K562 (cell line): Measurements from ENCODE around the gene PPP2R2B. TPM values are rescaled to one million over a fixed set of nuclear protein-coding genes. Genes with fewer than 3 reads are reported as not detected.

ENCODE experiments used
- ATAC-seq: fragments of 200-7000 bp; cut with Tn5 transposase; 3 replicates; pipeline ENCODE4 v1.9.1; 2020; ENCODE audit warnings: moderate library complexity
- BruUV-seq: library from RNA; stranded (reverse); fragments of 400-500 nt; replicated peaks from 2 replicates; lab custom pipeline; 2021; lab: Mats Ljungman, UMichigan
- CTCF ChIA-PET: fragments of 300-600 bp; formaldehyde crosslinking; extraction: SDS; loops from one replicate; lab custom pipeline; 2021; ENCODE audit warnings: low intra/inter-chr PET ratio; lab: Yijun Ruan, JAX
- POLR2A ChIA-PET: fragments of 300-600, 350-650 bp; sonication (Branson Sonifier 250); formaldehyde crosslinking; extraction: SDS; loops from one replicate; lab custom pipeline; 2021; ENCODE audit warnings: antibody characterized with exemption, inconsistent platforms; lab: Yijun Ruan, JAX
- DNase-seq, 4 experiments: peaks; one replicate each; pipeline versions ENCODE4 v3.0.0 to v3.0.0-alpha.2; 2011 to 2018; ENCODE audit warnings: low spot score in 3 of 4, mixed read lengths in 3 of 4; ENCODE audit errors: extremely low read depth in 1 of 4
- FAIRE-seq: peaks from 2 replicates; lab custom pipeline; 2011; peaks lifted over from hg19 to GRCh38; lab: Jason Lieb, UNC
- H2AFZ ChIP-seq: 2 replicates; pipeline ENCODE4 v1.6.0; 2011; ENCODE audit warnings: low read depth, low read length, control low read depth, inconsistent platforms
- H3K27ac ChIP-seq: fragments of 200-600 bp; 3 replicates; pipeline ENCODE4 v1.8.0; 2011; ENCODE audit warnings: low read depth, mild to moderate bottlenecking, control low read depth, inconsistent platforms, low read length, moderate library complexity, mixed read lengths; ENCODE audit errors: extremely low read depth
- H3K27me3 ChIP-seq, 2 experiments: fragments of 300-600 bp in 1 of 2; 2 replicates in 1 of 2; 3 replicates in 1 of 2; pipeline versions ENCODE4 v1.6.0 to v1.8.0; 2011; ENCODE audit warnings: inconsistent platforms in 2 of 2, low read length in 2 of 2, mild to moderate bottlenecking in 1 of 2, mixed read lengths in 1 of 2, moderate library complexity in 1 of 2; ENCODE audit not compliant: control insufficient read depth in 2 of 2, insufficient read depth in 2 of 2
- H3K36me3 ChIP-seq: fragments of 300-600 bp; 3 replicates; pipeline ENCODE4 v1.8.0; 2011; ENCODE audit warnings: mild to moderate bottlenecking, low read length, inconsistent platforms; ENCODE audit not compliant: control insufficient read depth, insufficient read depth
- H3K4me1 ChIP-seq, 2 experiments: fragments of 200-600 bp in 1 of 2; replicated peaks in 1 of 2; 2 replicates in 1 of 2; 3 replicates in 1 of 2; pipeline versions ENCODE4 v1.5.1 to v1.8.0; 2011; ENCODE audit warnings: inconsistent platforms in 2 of 2, low read length in 2 of 2, mild to moderate bottlenecking in 1 of 2, mixed read lengths in 1 of 2, moderate library complexity in 1 of 2; ENCODE audit not compliant: control insufficient read depth in 2 of 2, insufficient read depth in 2 of 2
- H3K4me2 ChIP-seq: 2 replicates; pipeline ENCODE4 v1.6.1; 2011; ENCODE audit warnings: low read length, control low read depth, inconsistent platforms, mixed read lengths; ENCODE audit not compliant: insufficient read depth
- H3K4me3 ChIP-seq: fragments of 200-600 bp; sonication (generic), shearing (Covaris generic); 2 replicates; pipeline ENCODE4 v1.5.1; 2016; ENCODE audit warnings: control low read depth, inconsistent platforms
- H3K79me2 ChIP-seq: fragments of 200-600 bp; 3 replicates; pipeline ENCODE4 v1.8.0; 2011; ENCODE audit warnings: low read length, inconsistent platforms; ENCODE audit not compliant: control insufficient read depth, insufficient read depth
- H3K9ac ChIP-seq, 2 experiments: 2 replicates each; pipeline versions ENCODE4 v1.6.0 to v1.6.1; 2011; ENCODE audit warnings: low read depth in 2 of 2, low read length in 2 of 2, control low read depth in 1 of 2, inconsistent platforms in 1 of 2, mild to moderate bottlenecking in 1 of 2, mixed read lengths in 1 of 2; ENCODE audit not compliant: insufficient read depth in 1 of 2
- H3K9me1 ChIP-seq: one replicate; pipeline ENCODE4 v1.6.0; 2011; ENCODE audit warnings: inconsistent platforms, mild to moderate bottlenecking, low read length, moderate library complexity; ENCODE audit not compliant: control insufficient read depth, insufficient read depth
- H3K9me3 ChIP-seq: replicated peaks from 2 replicates; pipeline ENCODE4 v1.5.1; 2011; ENCODE audit warnings: low read depth, low read length, inconsistent platforms; ENCODE audit not compliant: control insufficient read depth, insufficient read depth
- H4K20me1 ChIP-seq: replicated peaks from 2 replicates; pipeline ENCODE4 v1.6.1; 2011; ENCODE audit warnings: low read length, inconsistent platforms, mixed read lengths; ENCODE audit not compliant: control insufficient read depth, insufficient read depth
- CEBPB ChIP-seq: fragments of 450-650 bp; IDR thresholded peaks from 2 replicates; pipeline ENCODE4 v1.6.1; 2016; ENCODE audit warnings: missing genetic modification characterization, missing compliant biosample characterization
- ELF1 ChIP-seq: fragments of 200-800 bp; sonication (Bioruptor generic); IDR thresholded peaks from 2 replicates; pipeline ENCODE4 v1.6.1; 2016; ENCODE audit warnings: missing genetic modification characterization, missing compliant biosample characterization
- ERF ChIP-seq: fragments of 450-650 bp; formaldehyde crosslinking; IDR thresholded peaks from 2 replicates; pipeline ENCODE4 v1.4.0; 2020; ENCODE audit warnings: mild to moderate bottlenecking, mixed read lengths
- ESRRB ChIP-seq: fragments of 250-450 bp; sonication (Bioruptor Pico); IDR thresholded peaks from 2 replicates; pipeline ENCODE4 v1.5.0; 2020; ENCODE audit warnings: mild to moderate bottlenecking, moderate library complexity, borderline replicate concordance
- IRF1 ChIP-seq: sonication (generic); formaldehyde crosslinking; IDR thresholded peaks from 2 replicates; pipeline ENCODE4 v1.8.0; 2022; ENCODE audit warnings: missing genetic modification reagents, mild to moderate bottlenecking, borderline replicate concordance
- MEIS2 ChIP-seq: fragments of 450-650 bp; IDR thresholded peaks from 2 replicates; pipeline ENCODE4 v1.6.1; 2014; ENCODE audit warnings: mild to moderate bottlenecking; ENCODE audit not compliant: partially characterized antibody
- PCBP1 ChIP-seq: fragments of 200-400 bp; formaldehyde crosslinking; IDR thresholded peaks from 2 replicates; pipeline ENCODE4 v1.6.1; 2018; ENCODE audit warnings: mild to moderate bottlenecking, low read depth, low read length; ENCODE audit not compliant: poor library complexity, severe bottlenecking
- PREB ChIP-seq: sonication (generic); formaldehyde crosslinking; IDR thresholded peaks from 2 replicates; pipeline ENCODE4 v1.8.1; 2023; ENCODE audit warnings: mild to moderate bottlenecking, missing genetic modification reagents
- YBX1 ChIP-seq: fragments of 450-650 bp; IDR thresholded peaks from 2 replicates; pipeline ENCODE4 v1.7.1; 2016; ENCODE audit warnings: mild to moderate bottlenecking
- ZBTB49 ChIP-seq: sonication (generic); formaldehyde crosslinking; IDR thresholded peaks from 2 replicates; pipeline ENCODE4 v1.8.0; 2022; ENCODE audit warnings: missing genetic modification reagents, mild to moderate bottlenecking, borderline replicate concordance
- ZBTB8A ChIP-seq: fragments of 450-650 bp; IDR thresholded peaks from 2 replicates; pipeline ENCODE4 v1.6.1; 2018; ENCODE audit warnings: mild to moderate bottlenecking, moderate library complexity; ENCODE audit not compliant: partially characterized antibody
- ZNF778 ChIP-seq: fragments of 450-650 bp; formaldehyde crosslinking; IDR thresholded peaks from 2 replicates; pipeline ENCODE4 v1.4.0; 2020; ENCODE audit warnings: mild to moderate bottlenecking, moderate library complexity
- WGBS: fragments of 100-300 bp; shearing (Covaris generic); methylation state at CpG from one replicate; pipeline ENCODE4 v1.1.6; 2016; ENCODE audit warnings: low coverage, mixed read lengths; ENCODE audit not compliant: insufficient coverage; ENCODE audit errors: missing lambda C conversion rate; 5-methylcytosine and 5-hydroxymethylcytosine counted together
- in situ Hi-C: fragments of 300-500 bp; cut with MboI; formaldehyde crosslinking; loops from 4 replicates; pipeline ENCODE4 v1.15.0; 2018; ENCODE audit warnings: inconsistent platforms, mixed read lengths
- intact Hi-C: fragments of 100-400 bp; cut with micrococcal nuclease; formaldehyde crosslinking; loops from 2 replicates; pipeline ENCODE4 v1.14.2; 2022
- polyA plus RNA-seq, 8 experiments: library from polyadenylated mRNA; depleted of rRNA in 4 of 8; stranded (reverse) in 5 of 8; unstranded in 3 of 8; fragments of >200 nt; fragmentation: Nextera tagmentation in 2 of 8; fragmentation: Illumina TruSeq in 1 of 8; extraction: Ambion mirVana in 2 of 8; extraction: Trizol in 1 of 8; gene quantifications; 2 replicates each; pipeline versions ENCODE4 v1.2.1 to v1.2.3, GENCODE V29; 2011 to 2014; ENCODE audit warnings: inconsistent platforms in 1 of 8, missing spikeins in 1 of 8
- total RNA-seq, 7 experiments: library from RNA; depleted of rRNA in 6 of 7; stranded (reverse); fragments of >200 nt in 6 of 7; fragmentation: Illumina TruSeq in 2 of 7; extraction: Trizol in 2 of 7; gene quantifications; 2 replicates each; pipeline versions ENCODE4 v1.2.1 to v1.2.3, GENCODE V29; 2011 to 2021; ENCODE audit warnings: low replicate concordance in 1 of 7

Gene PPP2R2B
- total and polyA plus RNA-seq, 9 of the 15 experiments (the other 6 are each of a cell fraction or from before 2014, with no cell fraction given): not detected

GRCh38 chr5:146561711-146562110, 316.8 kb downstream of the PPP2R2B start:
- Histone ChIP-seq H3K4me2 (no peak overlapping the region), H3K4me1 (no peaks in the 10 kb centered on the region), H3K79me2 (no peaks in the 10 kb centered on the region), H3K9me1 (no peaks in the 10 kb centered on the region), H3K9ac (no peak overlapping the region), H3K4me3 (no peak overlapping the region), H3K27ac (no peak overlapping the region), H3K9me3 (no peaks in the 10 kb centered on the region), H3K36me3 (no peaks in the 10 kb centered on the region), H3K27me3 (no peaks in the 10 kb centered on the region), H2AFZ (no peak overlapping the region), H4K20me1 (no peaks in the 10 kb centered on the region)
- no TSS peak for BruUV-seq
- TF ChIP-seq ESRRB (CRISPR knock-in tag) (no peak), ERF (CRISPR knock-in tag) (no peak)
- ChIA-PET POLR2A (no interaction called here), CTCF (no interaction called here)
- 0% methylated on average over 5 of the region's 5 CpGs for WGBS
- FAIRE-seq (no peak), DNase-seq (no peak), ATAC-seq (no peak)
- in situ Hi-C loops (no loop called here), intact Hi-C loops (no loop called here)

GRCh38 chr5:146560205-146560812, 318.2 kb downstream of the PPP2R2B start:
- Histone ChIP-seq H3K4me2 (no peak overlapping the region), H3K9me3 (no peaks in the 10 kb centered on the region), H3K9me1 (no peaks in the 10 kb centered on the region), H4K20me1 (no peaks in the 10 kb centered on the region), H3K79me2 (no peaks in the 10 kb centered on the region), H3K4me3 (no peak overlapping the region), H3K4me1 (no peaks in the 10 kb centered on the region), H2AFZ (no peak overlapping the region), H3K27me3 (no peaks in the 10 kb centered on the region), H3K36me3 (no peaks in the 10 kb centered on the region), H3K9ac (no peak overlapping the region), H3K27ac (no peak overlapping the region)
- WGBS: 0% methylated on average over 3 of the region's 3 CpGs
- DNase-seq: no peak
- intact Hi-C loops (no loop called here), in situ Hi-C loops (no loop called here)
- CTCF ChIA-PET: no interaction called here
- ATAC-seq: no peak
- POLR2A ChIA-PET: no interaction called here
- FAIRE-seq: no peak
- BruUV-seq: no TSS peak
- TF ChIP-seq IRF1 (CRISPR knock-in tag): no peak
- no peak for TF ChIP-seq PCBP1
- no peak for TF ChIP-seq MEIS2
- TF ChIP-seq PREB (CRISPR knock-in tag): no peak
- no peak for TF ChIP-seq CEBPB (tag)
- no peak for TF ChIP-seq ZBTB8A
- no peak for TF ChIP-seq ELF1
- no peak for TF ChIP-seq ZBTB49
- no peak for TF ChIP-seq YBX1
- no peak for TF ChIP-seq ZNF778
